NCI-H2227 (cell line): Measurements from ENCODE around the gene TOR1AIP1.
"Not testable (repeated sequence)": the region's sequence is repeated elsewhere in the genome, so short reads cannot be mapped to it uniquely, and the experiment has no call there.

ENCODE experiments used
- DNase-seq: peaks from one replicate; lab custom pipeline; 2025; ENCODE audit not compliant: unreplicated experiment; lab: John Stamatoyannopoulos, UW

TOR1AIP1 gene

DNA sequence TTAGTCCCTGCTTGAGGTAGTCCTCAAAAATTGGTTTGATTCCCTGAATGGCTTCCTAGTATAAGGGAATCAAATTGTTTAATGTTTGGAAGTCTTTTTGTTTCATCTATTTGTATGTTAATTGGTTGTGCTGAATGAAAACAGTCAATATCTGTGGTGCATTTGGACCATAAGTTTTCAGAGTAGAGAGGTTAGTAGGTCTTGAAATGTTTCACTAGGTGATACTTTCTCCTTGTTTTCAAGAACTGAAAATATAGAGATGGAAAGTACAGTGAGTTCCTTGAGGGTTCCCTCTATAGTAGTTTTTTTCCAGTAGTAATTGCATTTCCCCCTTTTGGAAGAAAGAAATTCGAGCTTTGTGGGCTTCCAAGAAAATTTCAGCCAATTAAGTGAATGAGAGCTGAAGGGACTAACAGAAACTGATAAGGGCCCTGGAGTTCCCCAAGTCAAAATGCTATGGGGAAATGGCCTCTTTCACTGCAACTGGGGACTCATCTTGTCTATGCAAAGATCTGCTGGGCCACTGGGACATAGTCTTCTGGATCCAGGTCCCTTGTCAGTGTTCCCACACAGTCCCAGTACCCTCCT lies 53.9 kb downstream of the TOR1AIP1 start:
- no peak for DNase-seq

DNA sequence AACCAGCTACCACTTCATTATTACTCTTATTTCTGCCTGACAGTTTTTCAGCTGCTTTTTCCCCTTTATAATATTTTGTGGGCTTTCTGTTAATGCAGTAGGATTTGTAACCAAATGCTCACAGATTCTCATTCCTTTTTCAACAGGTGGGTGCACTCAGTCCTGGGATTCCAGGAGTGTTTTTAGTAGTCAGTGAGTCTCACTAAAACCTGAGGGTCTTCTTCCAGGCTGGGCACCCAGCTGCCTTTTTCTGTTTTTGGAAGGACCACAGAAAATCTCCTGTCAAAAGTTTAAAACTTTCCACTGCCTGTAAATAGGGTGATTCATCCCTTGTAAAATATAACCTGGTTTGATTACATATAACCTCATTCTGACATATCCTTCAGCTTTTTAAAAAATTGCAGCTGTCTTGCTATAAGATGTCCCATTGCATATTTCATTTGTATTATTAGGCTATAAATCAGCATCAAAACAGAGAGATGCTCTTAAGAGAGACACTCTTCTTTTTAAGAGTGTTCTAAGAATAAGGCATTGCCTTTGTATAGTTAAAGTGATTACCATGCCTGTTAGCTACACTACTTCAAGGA lies 55.7 kb downstream of the TOR1AIP1 start:
- DNase-seq = no peak

DNA sequence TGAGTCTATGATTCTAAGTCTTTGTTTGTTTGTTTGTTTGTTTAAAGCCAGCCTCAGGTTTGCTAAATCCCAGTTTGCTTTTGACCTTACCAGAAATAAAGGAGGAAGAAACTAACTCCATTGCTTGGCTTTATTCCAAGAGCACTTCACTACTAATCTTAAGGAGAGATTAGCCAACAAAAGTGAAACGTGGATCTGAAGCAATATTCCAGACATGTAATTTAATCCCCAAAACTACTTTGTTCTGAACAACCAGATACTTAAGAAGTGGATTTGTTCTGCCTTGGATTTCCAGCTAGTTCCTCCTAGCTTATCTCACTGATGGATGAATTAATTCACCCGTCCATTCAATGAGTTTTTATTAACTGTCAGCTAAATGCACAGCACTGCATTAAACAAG lies 56.7 kb downstream of the TOR1AIP1 start:
- DNase-seq = peak; percentile 7

DNA sequence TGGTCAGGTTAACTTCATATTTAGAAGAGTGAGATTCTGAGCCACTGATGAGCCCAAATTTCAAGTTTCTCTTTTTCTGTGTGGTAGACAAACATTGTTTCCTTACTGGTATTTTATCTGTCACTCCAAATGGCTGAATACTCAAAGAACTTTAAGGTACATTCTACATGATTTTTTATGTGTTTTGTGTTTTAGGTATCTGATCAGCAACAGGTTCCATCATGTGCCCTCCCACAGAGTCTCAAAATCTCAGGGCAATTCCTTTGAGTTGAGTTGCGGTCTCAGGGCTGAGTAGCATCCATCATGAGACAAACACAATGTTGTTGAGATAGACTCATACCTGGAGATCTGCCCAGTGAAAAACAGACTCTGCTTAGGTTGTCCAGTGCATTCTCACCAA lies 57.9 kb downstream of the TOR1AIP1 start:
- DNase-seq = no peak

DNA sequence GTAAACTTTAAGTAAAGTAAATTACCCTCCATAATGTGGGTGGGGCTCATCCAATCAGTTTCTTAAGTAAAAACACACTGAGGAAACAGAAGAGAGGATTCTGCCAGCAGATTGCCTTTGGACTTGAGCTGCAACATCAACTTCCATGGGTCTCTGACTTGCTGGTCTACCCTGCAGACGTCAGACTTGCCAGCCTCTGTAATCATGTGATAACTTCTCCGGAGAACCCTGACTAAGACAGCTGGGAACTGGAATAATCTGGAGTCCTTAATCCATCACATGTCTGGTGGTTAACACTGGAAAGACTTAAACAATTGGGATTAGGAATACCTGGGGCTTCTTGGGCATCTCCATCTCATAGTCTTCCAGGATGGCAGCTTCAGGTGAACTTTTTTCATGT lies 59.4 kb downstream of the TOR1AIP1 start:
- no peak for DNase-seq

DNA sequence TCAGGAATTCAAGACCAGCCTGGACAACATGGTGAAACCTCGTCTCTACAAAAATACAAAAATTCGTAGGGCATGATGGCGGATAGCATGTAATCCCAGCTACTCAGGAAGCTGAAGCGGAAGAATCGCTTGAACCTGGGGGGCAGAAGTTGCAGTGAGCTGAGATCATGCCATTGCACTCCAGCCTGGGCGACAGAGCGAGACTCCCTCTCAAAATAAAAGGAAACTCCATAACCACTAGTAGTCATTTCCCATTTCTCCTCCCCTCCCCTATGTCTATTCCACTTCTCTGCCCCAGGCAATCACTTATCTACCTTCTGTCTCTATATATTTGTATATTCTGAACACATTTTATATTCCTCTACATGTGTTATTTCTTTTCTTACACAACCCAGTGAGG lies 68.6 kb downstream of the TOR1AIP1 start:
- DNase-seq = no peak

DNA sequence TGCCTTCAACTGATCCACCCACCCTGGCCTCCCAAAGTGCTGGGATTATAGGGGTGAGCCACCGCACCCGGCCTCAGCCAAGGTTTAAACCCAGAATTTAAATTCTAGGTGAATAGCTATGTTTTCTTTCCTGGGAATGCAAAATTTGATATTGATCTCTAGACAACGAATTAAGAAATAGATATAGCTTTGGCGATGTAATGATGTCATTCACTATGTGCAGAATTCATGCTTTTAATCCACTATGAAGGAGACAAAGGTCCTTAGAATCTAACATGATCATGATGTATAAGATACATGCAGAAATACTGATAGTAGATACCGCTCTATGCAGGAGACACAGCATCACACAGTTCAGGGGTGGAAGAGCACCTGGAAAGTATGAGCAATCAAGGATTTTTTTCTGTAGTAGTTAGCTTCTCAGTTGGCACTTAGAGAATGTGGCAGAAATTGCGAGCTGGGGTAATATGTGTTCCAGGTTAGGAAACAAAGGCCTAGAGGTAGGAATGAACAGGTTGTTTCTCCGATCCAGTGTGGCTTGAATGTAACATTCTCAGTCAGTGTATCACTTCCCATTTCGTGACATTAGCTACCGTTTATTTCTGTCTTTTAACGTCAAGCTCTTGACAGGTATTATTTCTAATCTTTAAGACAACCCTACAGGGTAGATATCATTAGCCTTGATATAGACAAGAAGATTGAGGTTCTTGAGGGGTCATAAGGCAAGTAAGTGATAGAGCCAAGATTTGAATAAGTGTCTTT lies 69.5 kb downstream of the TOR1AIP1 start:
- DNase-seq = no peak

DNA sequence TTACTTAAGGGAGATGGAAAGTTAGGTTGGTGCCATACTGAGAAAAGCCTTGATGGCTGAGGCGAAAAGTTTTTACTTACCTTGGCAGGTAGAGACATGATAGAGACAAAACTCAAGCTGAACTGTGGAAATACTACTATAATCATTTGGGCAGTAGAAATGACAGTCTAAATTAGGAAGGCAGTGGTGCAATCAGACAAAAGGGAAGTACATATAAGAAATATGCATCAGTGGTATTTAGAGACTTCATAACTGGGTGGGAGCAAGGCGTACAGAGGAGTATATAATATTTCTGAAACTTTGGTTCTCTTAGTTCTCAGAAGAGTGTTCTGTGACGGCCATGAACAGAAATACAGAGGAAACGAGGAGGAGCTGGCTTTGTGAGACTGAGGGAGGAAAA lies 70.1 kb downstream of the TOR1AIP1 start:
- no peak for DNase-seq

DNA sequence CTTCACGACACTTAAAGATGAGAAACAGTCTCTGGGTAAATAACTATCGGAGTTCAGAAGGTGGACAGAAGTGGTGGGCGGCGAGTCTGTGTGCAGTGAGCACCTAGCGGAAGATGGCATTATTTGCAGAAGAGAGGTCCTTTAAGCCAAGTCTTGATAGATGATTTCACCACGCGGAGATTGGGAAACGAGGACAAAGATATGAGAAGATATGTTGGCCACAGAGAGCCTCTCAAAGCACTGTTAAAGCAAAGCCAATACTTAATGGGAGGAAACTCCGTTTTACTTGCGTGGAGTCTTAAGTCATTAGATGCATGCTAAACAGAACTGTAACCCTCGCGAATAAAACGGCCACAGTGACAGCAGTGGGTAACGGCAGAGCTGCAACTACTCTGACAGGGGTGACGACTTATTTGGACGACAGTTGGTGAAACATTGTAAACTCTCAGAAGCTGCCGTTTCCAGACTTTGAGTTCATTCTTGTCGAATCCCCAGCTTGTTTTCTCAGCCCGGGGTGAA lies 71.9 kb downstream of the TOR1AIP1 start:
- DNase-seq = peak; percentile 65

DNA sequence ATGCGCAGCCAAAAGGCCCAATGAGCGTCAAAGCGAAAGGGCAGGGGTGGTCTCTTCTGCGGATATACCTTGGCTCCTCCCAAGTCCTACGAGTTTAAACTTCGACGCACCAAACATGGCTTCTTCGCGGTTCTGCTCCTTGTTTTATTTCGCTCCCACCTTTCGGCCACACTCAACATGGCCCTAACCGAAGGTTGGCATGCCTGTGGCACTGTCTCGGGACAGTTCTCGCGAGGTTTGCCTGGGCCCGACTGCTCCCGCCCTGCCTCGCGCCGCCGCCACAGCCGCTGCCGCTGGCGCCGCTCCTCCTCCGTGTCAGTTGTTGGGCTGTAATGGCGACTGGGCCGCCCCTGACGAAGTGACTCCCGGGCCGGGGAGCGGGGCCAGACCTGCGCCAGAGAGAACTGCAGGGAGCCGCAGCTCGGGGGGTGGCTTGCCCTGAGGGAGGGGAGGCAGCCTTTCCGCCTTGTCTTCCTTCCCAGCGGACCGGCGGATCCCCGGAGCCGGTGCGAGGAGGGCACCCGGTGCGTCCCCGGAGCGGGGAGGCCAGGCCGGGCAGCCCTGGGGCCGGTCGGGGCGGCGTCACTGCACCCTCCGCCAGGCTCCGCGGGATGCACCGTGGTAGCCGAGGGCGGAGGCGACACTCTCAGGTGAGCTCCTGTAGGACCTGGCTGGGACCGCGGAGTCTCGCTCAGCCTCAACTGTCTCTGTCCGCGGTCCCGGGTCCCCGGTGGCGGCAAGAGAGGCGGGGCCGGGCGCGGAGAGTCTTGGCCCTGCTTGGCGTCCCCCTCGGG lies 72.6 kb downstream of the TOR1AIP1 start, which contains the start of gene CEP350:
CEP350 (plus strand) TSS at position 318 of the 794 bp plus-strand sequence. CDS start 31,372 bp downstream, outside the sequence.
- peak; percentile 99 for DNase-seq

DNA sequence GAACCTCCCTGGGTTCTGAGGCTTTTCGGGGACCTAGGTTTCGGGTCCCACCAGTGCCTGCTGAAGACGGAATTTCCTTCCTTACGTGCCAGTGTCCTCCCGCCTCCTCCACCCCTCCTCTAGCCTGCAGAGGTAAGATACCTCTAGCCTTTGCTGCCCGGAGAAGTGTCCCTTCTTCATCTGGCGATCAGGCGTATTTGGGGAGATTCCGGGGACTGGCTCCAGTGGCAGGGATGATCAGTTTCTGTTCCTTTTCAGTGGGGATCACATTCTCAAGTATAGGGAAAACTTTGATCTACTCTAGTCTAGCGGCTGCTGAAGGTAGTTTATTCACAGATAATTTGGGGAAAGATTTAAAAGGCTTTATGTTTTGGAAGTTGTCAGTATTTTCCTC lies 73.2 kb downstream of the TOR1AIP1 start:
- no peak for DNase-seq

DNA sequence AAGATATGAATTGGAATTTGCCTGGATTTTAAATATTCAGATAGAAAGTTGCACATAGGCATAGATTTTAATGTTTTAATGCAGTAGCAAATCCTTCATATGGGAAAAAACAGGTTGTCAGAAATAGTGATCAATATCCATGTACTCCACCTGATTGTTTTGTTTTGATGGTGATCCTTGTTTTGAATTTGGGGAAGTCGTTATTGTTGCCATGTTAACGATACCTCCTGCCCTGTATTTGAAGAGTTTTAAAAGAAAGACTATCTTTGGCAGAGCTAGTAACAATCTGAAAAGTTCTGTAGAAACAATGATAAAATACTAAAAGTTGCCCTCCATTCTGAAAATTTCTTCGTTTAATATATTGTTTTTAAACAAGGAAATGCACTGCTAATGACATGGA lies 73.6 kb downstream of the TOR1AIP1 start:
- DNase-seq = no peak

DNA sequence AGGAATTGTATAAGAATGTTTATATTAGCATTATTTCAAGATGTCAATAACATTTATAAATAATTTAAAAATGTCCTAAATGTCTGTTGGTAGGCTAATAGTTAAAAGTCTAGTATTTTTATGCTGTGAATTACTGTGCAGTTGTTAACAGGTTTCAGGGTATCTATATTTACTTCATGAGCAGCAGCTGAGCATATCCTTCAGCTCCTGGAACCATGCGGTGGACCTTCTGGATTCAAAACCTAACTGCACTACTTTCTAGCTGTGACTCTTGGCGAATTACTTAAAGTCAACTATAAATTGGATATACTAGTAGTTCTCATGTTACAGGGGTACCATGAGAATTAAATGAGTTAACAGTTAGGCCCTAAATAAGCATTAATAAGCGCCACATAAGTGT lies 76.3 kb downstream of the TOR1AIP1 start:
- no peak for DNase-seq

DNA sequence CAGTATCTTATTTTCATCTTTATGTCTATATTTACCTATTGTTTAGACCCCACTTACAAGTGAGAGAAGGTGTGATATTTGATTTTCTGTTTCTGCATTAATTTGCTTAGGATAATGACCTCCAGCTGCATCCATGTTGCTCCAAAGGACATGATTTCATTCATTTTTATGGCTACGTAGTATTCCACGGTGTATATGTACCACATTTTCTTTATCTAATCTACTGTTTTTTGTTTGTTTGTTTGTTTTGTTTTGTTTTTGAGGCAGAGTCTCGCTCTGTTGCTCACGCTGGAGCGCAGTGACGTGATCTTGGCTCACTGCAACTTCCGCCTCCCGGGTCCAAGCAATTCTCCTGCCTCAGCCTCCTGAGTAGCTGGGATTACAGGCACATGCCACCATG lies 80.1 kb downstream of the TOR1AIP1 start:
- not testable (repeated sequence) for DNase-seq

DNA sequence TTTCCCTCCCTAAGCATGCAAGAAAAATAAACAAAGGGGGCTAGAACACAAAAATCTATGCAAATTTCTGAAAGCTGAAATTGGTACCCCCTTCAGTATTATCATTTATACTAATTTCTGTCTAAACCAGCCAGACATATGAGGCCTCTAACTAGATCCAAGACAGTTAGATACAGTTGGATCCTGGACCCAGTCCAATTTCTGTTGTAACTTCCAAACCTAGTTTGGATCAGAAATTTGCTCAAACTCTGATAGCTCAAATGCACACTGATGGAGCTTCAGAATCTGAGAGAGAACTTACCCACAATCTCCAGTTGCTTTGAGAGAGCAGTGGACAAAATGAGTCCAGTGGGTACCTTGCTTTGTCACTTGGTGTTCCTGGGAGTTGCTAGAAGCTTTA lies 84.5 kb downstream of the TOR1AIP1 start:
- DNase-seq = no peak

DNA sequence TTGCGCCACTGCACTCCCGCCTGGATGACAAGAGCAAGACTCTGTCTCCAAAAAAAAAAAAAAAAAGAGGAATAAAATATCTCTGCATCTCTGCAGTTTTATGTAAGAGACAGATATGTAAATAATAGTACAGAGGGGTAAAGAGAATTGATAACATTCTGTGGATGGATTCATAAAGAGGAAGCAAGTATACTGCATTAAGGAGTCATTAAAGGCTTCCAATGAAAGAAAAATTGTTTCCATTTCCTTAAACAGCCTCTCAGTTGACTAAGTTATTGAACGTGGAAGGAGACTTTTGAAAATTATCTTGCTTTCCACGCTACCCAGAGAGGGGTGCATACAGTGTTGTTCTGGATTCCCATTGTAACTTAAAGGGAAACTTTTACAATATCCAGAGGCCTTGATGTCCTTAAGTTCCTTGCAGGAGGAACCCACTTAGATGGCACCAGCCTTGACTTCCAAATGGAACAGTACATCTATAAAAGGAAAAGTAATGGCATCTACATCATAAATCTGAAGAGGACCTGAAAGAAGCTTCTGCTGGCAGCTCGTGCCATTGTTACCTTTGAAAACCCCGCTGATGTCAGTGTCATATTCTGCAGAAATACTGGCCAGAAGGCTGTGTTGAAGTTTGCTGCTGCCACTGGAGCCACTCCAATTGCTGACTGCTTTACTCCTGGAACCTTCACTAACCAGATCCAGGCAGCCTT lies 86.4 kb downstream of the TOR1AIP1 start:
- no peak for DNase-seq

DNA sequence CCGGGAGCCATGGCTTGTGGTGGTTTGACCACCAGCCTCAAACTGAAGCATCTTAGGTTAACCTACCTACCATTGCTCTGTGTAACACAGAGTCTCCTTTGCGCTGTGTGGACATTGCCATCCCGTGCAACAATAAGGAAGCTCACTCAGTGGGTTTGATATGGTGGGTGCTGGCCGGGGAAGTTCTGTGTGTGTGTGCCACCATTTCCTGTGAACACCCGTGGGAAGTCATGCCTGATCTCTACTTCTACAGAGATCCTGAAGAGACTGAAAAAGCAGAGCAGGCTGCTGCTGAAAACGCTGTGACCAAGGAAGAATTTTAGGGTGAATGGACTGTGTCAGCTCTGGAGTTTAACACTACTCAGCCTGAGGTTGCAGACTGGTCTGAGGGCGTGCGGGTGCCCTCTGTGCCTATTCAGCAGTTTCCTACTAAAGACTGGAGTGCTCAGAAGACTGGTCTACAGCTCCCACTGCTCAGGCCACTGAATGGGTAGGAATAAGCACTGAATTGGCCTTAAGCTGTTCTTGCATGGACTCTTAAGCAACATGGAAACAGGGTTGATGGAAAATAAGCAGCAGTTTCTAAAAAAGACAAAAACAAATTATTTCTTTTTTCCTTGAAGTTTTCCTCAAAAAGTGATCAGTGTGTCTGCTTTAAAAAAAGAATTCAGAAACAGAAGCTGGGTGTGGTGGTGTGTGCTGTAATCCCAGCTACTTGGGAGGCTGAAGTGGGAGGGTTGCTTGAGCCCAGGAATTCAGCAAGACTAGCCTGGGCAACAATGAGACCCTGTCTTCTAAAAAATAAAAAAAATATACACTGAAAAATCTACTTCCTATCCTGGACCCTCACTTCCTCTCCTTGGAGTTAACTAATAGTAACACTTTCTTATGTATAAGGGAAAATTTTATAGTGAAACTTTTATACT lies 87.2 kb downstream of the TOR1AIP1 start:
- DNase-seq = no peak
